ENCODE measurements around the gene ALDH1L1. TPM values are rescaled to one million over a fixed set of nuclear protein-coding genes. Genes with fewer than 3 reads are reported as not detected.

ALDH1L1 gene
- total and polyA plus RNA-seq, 2 of the 8 experiments (the other 6 are each of a cell fraction or from before 2014, with no cell fraction given): 0.98 to 1.6 TPM

DNA sequence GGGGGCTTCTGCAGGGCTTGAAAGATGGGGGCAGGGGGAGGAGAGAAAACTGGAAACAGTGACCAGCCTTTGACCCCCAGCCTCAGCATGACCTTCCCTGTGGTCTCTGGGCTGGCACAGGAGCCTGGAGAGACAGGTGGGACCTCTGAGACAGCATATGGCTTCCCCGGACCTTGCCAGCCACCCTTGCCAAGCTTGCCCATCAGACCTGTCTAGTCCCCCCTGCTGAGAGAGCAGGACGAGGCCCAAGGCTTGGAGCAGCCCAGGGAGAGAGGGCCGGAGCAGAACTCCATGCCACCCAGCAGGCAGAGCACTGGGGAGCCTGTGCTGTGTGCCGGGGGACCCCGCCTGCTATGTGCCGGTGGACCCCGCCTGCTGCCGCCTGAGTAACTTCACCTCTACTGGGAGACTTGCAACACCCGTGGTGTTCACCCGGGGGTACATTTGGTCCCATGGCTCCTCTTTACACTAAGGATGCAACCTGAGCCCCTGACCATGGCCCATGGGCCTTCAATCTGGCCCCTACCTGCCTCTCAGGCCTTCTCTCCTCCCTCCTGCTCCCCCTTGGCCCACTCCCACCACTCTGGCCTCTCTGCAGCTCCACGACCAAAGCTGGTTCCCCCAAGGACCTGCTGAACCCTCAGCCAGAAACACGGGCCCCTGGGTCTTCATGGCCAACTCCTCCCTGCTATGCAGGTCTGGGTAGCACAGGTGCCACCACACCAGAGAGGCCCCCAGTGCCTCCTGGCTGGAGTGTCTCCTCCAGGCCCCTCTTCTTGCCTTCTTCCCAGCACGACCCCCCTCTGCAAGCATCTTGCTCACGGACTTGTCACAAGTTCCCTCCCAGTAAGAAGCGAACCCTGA lies 75.4 kb downstream of the ALDH1L1 start:
- Histone ChIP-seq H2BK12ac (ENCODE audit: low read depth, low read length) (no peak overlapping the region), H2BK5ac (ENCODE audit: low read depth, low read length) (no peak overlapping the region), H4K20me1 (replicated peaks in 1 of 2; ENCODE audit: control insufficient read depth in 1 of 2, insufficient read depth in 2 of 2, low read length in 2 of 2) (no peaks in the 10 kb centered on the region), H3K36me3 (ENCODE audit: control insufficient read depth in 2 of 4, insufficient read depth in 4 of 4, low read length in 3 of 4) (no peaks in the 10 kb centered on the region), H3K27me3 (replicated peaks in 1 of 4; ENCODE audit: control insufficient read depth in 3 of 4, extremely low read depth in 1 of 4, insufficient read depth in 3 of 4, low read length in 3 of 4) (0 out of 7 replicates have a peak, but pooled peaks cover 0 to 2% (median 0%) of the 10 kb centered on the region in 4 experiments), H3K4me2 (ENCODE audit: insufficient read depth in 1 of 2, low read depth in 2 of 2, low read length in 2 of 2) (no peak overlapping the region), H4K8ac (ENCODE audit: extremely low read depth, insufficient read depth, low read length) (no peak overlapping the region), H3K14ac (ENCODE audit: insufficient read length) (no peak overlapping the region), H2AFZ (ENCODE audit: low read length) (no peak overlapping the region), H3K4ac (replicated peaks; ENCODE audit: insufficient read length, low read depth, low read length) (no peak overlapping the region), H4K91ac (replicated peaks; ENCODE audit: insufficient read length, low read length) (no peak overlapping the region), H3K18ac (ENCODE audit: extremely low read depth, low read length) (no peak overlapping the region), H3K9me3 (ENCODE audit: insufficient read depth in 2 of 2, low read depth in 1 of 2, low read length in 1 of 2) (no peaks in the 10 kb centered on the region), H2BK120ac (replicated peaks; ENCODE audit: low read depth, low read length) (no peak overlapping the region), H2AK5ac (ENCODE audit: low read depth, low read length) (no peak overlapping the region), H3K56ac (replicated peaks; ENCODE audit: insufficient read length, low read depth, low read length) (no peak overlapping the region), H4K5ac (ENCODE audit: insufficient read length, low read depth, low read length) (no peak overlapping the region), H2BK20ac (ENCODE audit: low read length) (no peak overlapping the region), H3K27ac (ENCODE audit: low read depth, low read length) (no peak overlapping the region), H3K79me2 (ENCODE audit: control insufficient read depth in 1 of 2, insufficient read depth in 2 of 2, low read length in 2 of 2) (no peaks in the 10 kb centered on the region), H3K4me3 (ENCODE audit: extremely low read depth in 1 of 4, insufficient read depth in 2 of 4, low read depth in 3 of 4, low read length in 4 of 4) (no peak overlapping the region), H2BK15ac (ENCODE audit: low read length) (no peak overlapping the region), H3K79me1 (ENCODE audit: low read depth, low read length) (no peaks in the 10 kb centered on the region), H3K4me1 (replicated peaks in 1 of 4; ENCODE audit: control insufficient read depth in 3 of 4, insufficient read depth in 4 of 4, low read length in 3 of 4) (no peaks in the 10 kb centered on the region; a peak in 1 of 7 replicates), H3K9ac (replicated peaks in 1 of 4; ENCODE audit: extremely low read depth in 1 of 4, low read depth in 3 of 4, low read length in 3 of 4) (no peak overlapping the region), H3K23me2 (ENCODE audit: low read depth, low read length) (no peaks in the 10 kb centered on the region), H3K23ac (ENCODE audit: insufficient read length) (no peak overlapping the region)
- CTCF ChIA-PET (ENCODE audit: partially characterized antibody): interaction anchor here (1.0 to 5.5 kb wide), 5 partner anchors 10 to 29 kb away, joined by 3 to 52 read pairs (median 3); no protein-coding TSS in a partner anchor
- FAIRE-seq (no peak), DNase-seq (ENCODE audit: low read depth in 1 of 2, low spot score in 2 of 2) (no peak)
- WGBS, 2 experiments (ENCODE audit: extremely low coverage in 1 of 2, insufficient coverage in 1 of 2, insufficient read length in 1 of 2, insufficient replicate concordance in 2 of 2, low coverage in 1 of 2, low lambda C conversion rate in 2 of 2, missing lambda C conversion rate in 1 of 2): 80% methylated on average over 14 of the region's 15 CpGs; no CpG with 5 or more reads in 1 of the 2 experiments
- POLR2A ChIA-PET (ENCODE audit: partially characterized antibody): no interaction called here
- TF ChIP-seq JUN (IDR thresholded peaks at IDR 0.05; ENCODE audit: low read depth, low read length): no peak
- no peak for TF ChIP-seq SP4 (IDR thresholded peaks at IDR 0.05; ENCODE audit: low read length)
- no peak for TF ChIP-seq TBP (IDR thresholded peaks at IDR 0.05; ENCODE audit: low read depth, low read length)
- TF ChIP-seq HDAC2 (IDR thresholded peaks at IDR 0.05; ENCODE audit: borderline replicate concordance in 1 of 2, low read depth in 2 of 2, low read length in 2 of 2): no peak
- TF ChIP-seq POU5F1 (IDR thresholded peaks at IDR 0.05; ENCODE audit: low read depth, low read length): no peak
- TF ChIP-seq, protein P1, sequence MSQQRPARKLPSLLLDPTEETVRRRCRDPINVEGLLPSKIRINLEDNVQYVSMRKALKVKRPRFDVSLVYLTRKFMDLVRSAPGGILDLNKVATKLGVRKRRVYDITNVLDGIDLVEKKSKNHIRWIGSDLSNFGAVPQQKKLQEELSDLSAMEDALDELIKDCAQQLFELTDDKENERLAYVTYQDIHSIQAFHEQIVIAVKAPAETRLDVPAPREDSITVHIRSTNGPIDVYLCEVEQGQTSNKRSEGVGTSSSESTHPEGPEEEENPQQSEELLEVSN (IDR thresholded peaks at IDR 0.05): no peak
- TF ChIP-seq SIRT6 (IDR thresholded peaks at IDR 0.05; ENCODE audit: low read length): no peak
- no peak for TF ChIP-seq RNF2 (IDR thresholded peaks at IDR 0.05; ENCODE audit: borderline replicate concordance, low read depth, low read length, missing control alignments, poor library complexity, severe bottlenecking)
- TF ChIP-seq TAF1 (IDR thresholded peaks at IDR 0.05; ENCODE audit: low read depth, low read length): no peak
- no peak for TF ChIP-seq ASH2L (IDR thresholded peaks at IDR 0.05; ENCODE audit: low read length)
- TF ChIP-seq, protein P2, sequence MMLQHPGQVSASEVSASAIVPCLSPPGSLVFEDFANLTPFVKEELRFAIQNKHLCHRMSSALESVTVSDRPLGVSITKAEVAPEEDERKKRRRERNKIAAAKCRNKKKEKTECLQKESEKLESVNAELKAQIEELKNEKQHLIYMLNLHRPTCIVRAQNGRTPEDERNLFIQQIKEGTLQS (IDR thresholded peaks at IDR 0.05; ENCODE audit: insufficient read depth, low read depth, low read length): no peak
